Hematopoietic multipotent progenitor cell (in vitro differentiated cells): Measurements from ENCODE around the gene LRRTM3. TPM values are rescaled to one million over a fixed set of nuclear protein-coding genes. Genes with fewer than 3 reads are reported as not detected.

ENCODE experiments used
- DNase-seq, 3 donors: peaks; one replicate each; pipeline ENCODE4 v3.0.0-alpha.2; 2011 to 2015; ENCODE audit warnings: low read depth in 2 of 3, low spot score in 2 of 3
- total RNA-seq: library from RNA; depleted of rRNA; stranded (reverse); fragments of >200 nt; gene quantifications from one replicate; pipeline ENCODE4 v1.2.3, GENCODE V29; 2012

Gene LRRTM3
- total RNA-seq, 1 donor: not detected

- DNase-seq: peak in 2 of 3 donors; percentile 45 to 74
These were observed 5.6 kb downstream of the LRRTM3 start for GRCh38 chr10:66931340-66931948.

GRCh38 chr10:66931949-66932343 lies 6.1 kb downstream of the LRRTM3 start:
- no peak for DNase-seq

- DNase-seq: no peak
These were observed 8.9 kb downstream of the LRRTM3 start for GRCh38 chr10:66934711-66935110.

- DNase-seq: no peak
These were observed 15.1 kb downstream of the LRRTM3 start for GRCh38 chr10:66940965-66941364.

- no peak for DNase-seq
These were observed 15.7 kb downstream of the LRRTM3 start for GRCh38 chr10:66941491-66941890.

- DNase-seq: no peak
These were observed 16.6 kb downstream of the LRRTM3 start for GRCh38 chr10:66942407-66942806.

GRCh38 chr10:66943590-66943989 lies 17.8 kb downstream of the LRRTM3 start:
- DNase-seq: no peak

- DNase-seq: no peak
These were observed 26.1 kb downstream of the LRRTM3 start for GRCh38 chr10:66951896-66952295.

- no peak for DNase-seq
These were observed 32.6 kb downstream of the LRRTM3 start for GRCh38 chr10:66958466-66958865.

- no peak for DNase-seq
These were observed 39.1 kb downstream of the LRRTM3 start for GRCh38 chr10:66964946-66965345.

- DNase-seq: no peak
These were observed 54.5 kb downstream of the LRRTM3 start for GRCh38 chr10:66980246-66980815.

- no peak for DNase-seq
These were observed 55.7 kb downstream of the LRRTM3 start for GRCh38 chr10:66981361-66982052.

GRCh38 chr10:66982053-66982420 lies 56.2 kb downstream of the LRRTM3 start:
- DNase-seq: no peak

- no peak for DNase-seq
These were observed 57.1 kb downstream of the LRRTM3 start for GRCh38 chr10:66982792-66983474.

GRCh38 chr10:66983475-66983818 lies 57.6 kb downstream of the LRRTM3 start:
- no peak for DNase-seq

- no peak for DNase-seq
These were observed 64.5 kb downstream of the LRRTM3 start for GRCh38 chr10:66990143-66990830.

- no peak for DNase-seq
These were observed 71.2 kb downstream of the LRRTM3 start for GRCh38 chr10:66996996-66997395.

GRCh38 chr10:66999762-67000545 lies 74.1 kb downstream of the LRRTM3 start:
- DNase-seq: no peak

- no peak for DNase-seq
These were observed 78.9 kb downstream of the LRRTM3 start for GRCh38 chr10:67004690-67005089.

- no peak for DNase-seq
These were observed 80.1 kb downstream of the LRRTM3 start for GRCh38 chr10:67005981-67006380.
